HG03439 (cell line): ENCODE results near the gene FAM72B.
"Not testable (repeated sequence)": the region's sequence is repeated elsewhere in the genome, so short reads cannot be mapped to it uniquely, and the experiment has no call there.

ENCODE experiments used
- ATAC-seq: cut with Tn5 transposase; IDR thresholded peaks from one replicate; pipeline ENCODE4 v1.9.1; 2021; ENCODE audit warnings: mild to moderate bottlenecking, moderate library complexity; ENCODE audit not compliant: unreplicated experiment

The FAM72B gene

GRCh38 chr1:121155671-121156358 lies 28.3 kb downstream of the FAM72B start:
- ATAC-seq: not testable (repeated sequence)

- ATAC-seq: not testable (repeated sequence)
Observed at GRCh38 chr1:121154811-121155210, 29.3 kb downstream of the FAM72B start.

DNA sequence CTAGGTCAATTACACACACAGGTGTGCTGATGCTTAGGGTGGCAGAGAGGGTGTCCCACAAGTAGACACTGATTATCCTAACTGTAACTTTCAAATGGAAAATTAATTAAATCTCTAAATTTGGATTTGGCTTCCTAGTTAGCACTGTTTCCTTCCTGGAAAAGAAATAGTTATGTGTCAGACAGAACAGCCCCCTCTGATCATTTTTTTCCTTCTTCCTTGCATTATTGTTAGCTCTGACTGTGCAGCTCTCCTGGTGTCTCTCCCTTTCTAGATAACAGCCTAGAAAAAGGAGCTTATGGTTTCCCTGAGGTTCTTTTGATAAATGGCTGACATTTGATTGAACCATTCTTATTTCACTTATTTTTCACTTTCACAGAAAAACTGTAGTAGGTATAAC lies 31.4 kb downstream of the FAM72B start:
- not testable (repeated sequence) for ATAC-seq

DNA sequence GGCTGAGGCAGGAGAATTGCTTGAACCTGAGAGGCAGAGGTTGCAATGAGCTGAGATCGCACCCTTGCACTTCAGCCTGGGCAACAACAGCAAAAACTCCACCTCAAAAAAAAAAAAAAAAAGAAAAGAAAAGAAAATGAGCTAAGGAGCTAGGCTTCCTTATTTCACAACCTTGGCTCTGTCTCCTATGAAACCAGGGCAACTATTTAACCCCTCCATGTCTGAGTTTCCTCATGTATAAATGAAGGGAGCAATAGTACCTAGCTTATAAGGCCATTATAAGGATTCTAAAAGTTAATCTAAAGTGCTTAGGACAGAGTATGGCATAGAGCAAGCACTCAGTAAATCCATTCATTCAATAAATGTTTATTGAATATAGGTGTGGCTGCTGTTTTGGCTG lies 32.8 kb downstream of the FAM72B start:
- not testable (repeated sequence) for ATAC-seq

- ATAC-seq: not testable (repeated sequence)
Observed at GRCh38 chr1:121148489-121149190, 35.5 kb downstream of the FAM72B start.

DNA sequence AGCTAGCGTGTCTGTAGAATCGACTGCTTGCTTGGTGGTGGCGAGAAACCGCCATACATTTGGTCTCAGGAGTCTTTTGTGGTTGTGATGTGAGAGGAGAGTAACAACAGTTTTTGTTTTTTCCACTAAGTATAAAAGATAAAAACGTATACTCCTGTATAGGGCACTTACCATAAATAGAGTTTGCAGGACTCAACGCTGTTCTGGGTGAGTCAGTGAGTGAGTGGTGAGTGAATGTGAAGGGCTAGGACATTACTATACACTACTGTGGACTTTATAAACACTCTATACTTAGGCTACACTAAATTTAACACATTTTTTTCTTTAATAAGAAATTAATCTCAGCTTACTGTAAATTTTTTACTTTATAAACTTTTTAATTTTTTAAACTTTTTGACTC lies 43.7 kb downstream of the FAM72B start:
- not testable (repeated sequence) for ATAC-seq

DNA sequence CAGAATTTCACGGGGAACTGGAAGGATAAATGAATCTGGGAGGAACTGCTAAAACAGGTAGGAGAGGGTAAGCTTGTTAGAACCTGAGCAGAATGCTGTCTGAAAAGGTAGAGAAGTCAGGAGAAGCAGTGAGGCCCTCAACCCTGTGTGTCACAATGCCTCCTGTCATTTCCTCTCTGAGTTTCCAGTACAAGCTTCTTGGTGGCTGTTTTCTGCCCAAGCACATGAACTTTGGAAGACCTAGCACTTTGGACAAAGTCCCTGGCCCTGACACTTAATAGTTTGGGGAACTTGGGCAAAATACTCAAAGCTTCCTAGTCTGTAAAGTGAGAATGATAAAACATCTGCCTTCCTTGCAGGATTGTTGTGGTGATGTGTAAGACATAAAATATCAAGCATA lies 52.6 kb downstream of the FAM72B start:
- not testable (repeated sequence) for ATAC-seq

DNA sequence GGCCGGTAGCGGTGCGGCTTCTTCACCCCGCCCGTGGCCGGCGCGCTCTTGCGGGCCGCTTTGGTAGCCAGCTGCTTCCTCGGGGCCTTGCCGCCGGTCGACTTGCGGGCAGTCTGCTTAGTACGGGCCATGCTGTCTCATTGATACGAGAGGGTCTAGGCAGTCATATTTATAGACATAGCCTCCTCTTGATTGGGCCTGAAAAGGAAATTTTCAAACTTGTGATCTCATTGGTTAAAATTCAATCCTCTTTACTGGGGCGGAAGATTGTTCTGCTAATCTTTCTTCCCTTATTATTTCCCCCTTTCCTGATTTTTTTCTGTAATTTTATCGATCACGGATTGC lies 65.7 kb downstream of the FAM72B start:
- ATAC-seq: not testable (repeated sequence)
